Measurements from ENCODE around the gene DLX5.

DLX5 gene

GRCh38 chr7:96987719-96988118, 36.9 kb downstream of the DLX5 start:
- no peak for DNase-seq

- no peak for DNase-seq
These were observed 37.7 kb downstream of the DLX5 start for GRCh38 chr7:96986901-96987300.

- DNase-seq: no peak
These were observed 38.6 kb downstream of the DLX5 start for GRCh38 chr7:96985992-96986391.

- DNase-seq: no peak
These were observed 42.0 kb downstream of the DLX5 start for GRCh38 chr7:96982586-96982985.

GRCh38 chr7:96979551-96980276, 44.9 kb downstream of the DLX5 start:
- DNase-seq: no peak

DNA sequence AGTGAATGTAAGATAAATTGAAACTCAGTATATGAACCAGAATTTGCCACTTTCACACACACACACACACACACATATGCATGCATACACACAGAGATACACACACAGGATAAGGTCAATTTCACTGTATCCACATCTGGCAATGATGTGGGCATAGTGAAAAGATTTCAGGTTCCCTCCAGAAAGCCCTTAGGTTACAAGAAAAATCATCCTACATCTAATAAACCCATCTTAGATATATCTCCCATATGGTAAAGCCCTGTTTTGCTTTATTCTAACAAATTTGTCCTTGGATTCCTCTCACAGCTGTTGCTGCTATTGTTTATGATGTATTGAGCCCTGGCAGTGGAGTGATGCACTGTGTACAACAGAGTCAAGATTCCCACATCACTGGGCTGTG, 47.2 kb downstream of the DLX5 start:
- no peak for DNase-seq

- DNase-seq: no peak
These were observed 48.5 kb downstream of the DLX5 start for GRCh38 chr7:96976106-96976505.

DNA sequence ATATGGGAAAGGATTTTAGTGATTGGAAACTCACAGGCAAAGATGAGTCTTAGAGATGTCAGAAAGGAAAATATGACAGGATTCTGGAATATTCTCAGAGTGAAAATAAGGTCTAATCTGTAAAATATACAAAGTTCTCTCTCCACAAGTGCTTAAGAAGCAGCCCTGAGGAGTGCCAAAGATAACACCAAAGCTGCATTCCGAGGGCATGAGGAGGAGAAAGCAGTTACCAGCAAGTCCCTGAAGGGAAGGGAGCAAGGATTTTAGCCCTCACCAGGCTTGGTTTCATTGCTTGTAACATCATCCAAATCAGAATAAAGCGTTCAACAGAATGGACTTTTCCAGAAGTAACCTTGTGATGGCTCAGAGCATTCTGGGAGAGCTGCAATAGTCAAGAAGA, 50.6 kb downstream of the DLX5 start:
- no peak for DNase-seq

DNA sequence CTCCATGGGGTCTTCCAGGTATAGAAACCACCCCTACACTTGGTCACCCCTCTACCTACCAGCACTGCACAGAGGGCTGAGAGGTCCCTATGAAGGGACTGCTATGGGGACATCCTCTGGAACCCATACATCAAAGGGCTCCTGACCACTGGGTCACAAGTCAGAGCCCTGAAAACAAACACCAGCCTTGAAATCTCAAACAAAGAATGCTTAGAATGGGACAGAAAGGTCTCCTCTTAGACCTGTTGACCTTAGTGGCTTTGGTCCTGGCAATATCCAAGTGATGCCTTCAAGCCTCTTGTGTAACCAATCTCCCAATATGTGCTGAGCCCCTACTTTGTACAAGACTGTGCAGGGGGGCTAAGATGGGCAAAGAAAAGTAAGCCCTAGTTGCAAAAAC, 53.9 kb downstream of the DLX5 start:
- DNase-seq: no peak
